OCI-LY1 (cell line): ENCODE data around the gene PPP1R17.

Experiments used
- H2AFZ ChIP-seq: fragments of 200-600 bp; sonication (generic), shearing (Covaris generic); 2 replicates; pipeline ENCODE4 v1.6.0; 2014; ENCODE audit warnings: antibody characterized with exemption, mild to moderate bottlenecking, low read length
- H3F3A ChIP-seq: fragments of 200-600 bp; sonication (generic), shearing (Covaris generic); 2 replicates; pipeline ENCODE4 v1.6.0; 2014; ENCODE audit warnings: mild to moderate bottlenecking, antibody characterized with exemption, low read length, moderate library complexity; ENCODE audit not compliant: insufficient read depth
- H3K27ac ChIP-seq: fragments of 200-600 bp; sonication (generic); 2 replicates; pipeline ENCODE4 v1.5.1; 2014; ENCODE audit warnings: low read length, mixed run types, mild to moderate bottlenecking, low read depth; ENCODE audit not compliant: poor library complexity, severe bottlenecking
- H3K27me3 ChIP-seq: fragments of 200-600 bp; sonication (generic); 2 replicates; pipeline ENCODE4 v1.6.0; 2014; ENCODE audit warnings: antibody characterized with exemption, mild to moderate bottlenecking, low read length, moderate library complexity; ENCODE audit not compliant: insufficient read depth
- H3K36me3 ChIP-seq: fragments of 200-600 bp; sonication (generic); 2 replicates; pipeline ENCODE4 v1.6.1; 2014; ENCODE audit warnings: mild to moderate bottlenecking, antibody characterized with exemption, low read length, moderate library complexity, mixed read lengths; ENCODE audit not compliant: insufficient read depth
- H3K4me1 ChIP-seq: fragments of 200-600 bp; sonication (generic); 2 replicates; pipeline ENCODE4 v1.5.1; 2014; ENCODE audit warnings: mild to moderate bottlenecking, low read length, moderate library complexity; ENCODE audit not compliant: insufficient read depth, severe bottlenecking
- H3K4me2 ChIP-seq: fragments of 200-600 bp; sonication (generic), shearing (Covaris generic); 2 replicates; pipeline ENCODE4 v1.6.1; 2014; ENCODE audit warnings: low read length
- H3K4me3 ChIP-seq: fragments of 200-600 bp; sonication (generic); 2 replicates; pipeline ENCODE4 v1.5.1; 2014; ENCODE audit warnings: low read length, low read depth, mild to moderate bottlenecking, mixed read lengths; ENCODE audit not compliant: poor library complexity, severe bottlenecking
- H3K79me2 ChIP-seq: fragments of 200-600 bp; shearing (Covaris generic); 2 replicates; pipeline ENCODE4 v1.6.1; 2016; ENCODE audit warnings: mixed run types, low read length, mixed read lengths; ENCODE audit not compliant: insufficient read depth
- H3K9ac ChIP-seq: fragments of 200-600 bp; sonication (generic), shearing (Covaris generic); 2 replicates; pipeline ENCODE4 v1.6.1; 2014; ENCODE audit warnings: mild to moderate bottlenecking, low read length, mixed read lengths
- H3K9me2 ChIP-seq: fragments of 200-600 bp; sonication (generic), shearing (Covaris generic); 2 replicates; pipeline ENCODE4 v1.6.1; 2014; ENCODE audit warnings: low read depth, mild to moderate bottlenecking, low read length, mixed read lengths
- H3K9me3 ChIP-seq: fragments of 200-600 bp; shearing (Covaris generic); 2 replicates; pipeline ENCODE4 v1.6.1; 2014; ENCODE audit warnings: low read length, mixed read lengths
- H4K20me1 ChIP-seq: fragments of 200-600 bp; sonication (generic), shearing (Covaris generic); 2 replicates; pipeline ENCODE4 v1.6.0; 2016; ENCODE audit warnings: mild to moderate bottlenecking, low read length; ENCODE audit not compliant: insufficient read depth
- EZH2 ChIP-seq: fragments of 200-600 bp; sonication (generic), shearing (Covaris generic); IDR thresholded peaks from 2 replicates; pipeline ENCODE4 v1.8.0; 2017; ENCODE audit warnings: borderline replicate concordance, mixed run types, mild to moderate bottlenecking, antibody characterized with exemption, low read length, moderate library complexity, mixed read lengths
- TF ChIP-seq, protein P1 (sequence below): fragments of 200-600 bp; sonication (generic), shearing (Covaris generic); IDR thresholded peaks from 2 replicates; pipeline ENCODE4 v1.5.1; 2017; ENCODE audit warnings: mild to moderate bottlenecking, antibody characterized with exemption, low read length, moderate library complexity, mixed read lengths

Gene PPP1R17

DNA sequence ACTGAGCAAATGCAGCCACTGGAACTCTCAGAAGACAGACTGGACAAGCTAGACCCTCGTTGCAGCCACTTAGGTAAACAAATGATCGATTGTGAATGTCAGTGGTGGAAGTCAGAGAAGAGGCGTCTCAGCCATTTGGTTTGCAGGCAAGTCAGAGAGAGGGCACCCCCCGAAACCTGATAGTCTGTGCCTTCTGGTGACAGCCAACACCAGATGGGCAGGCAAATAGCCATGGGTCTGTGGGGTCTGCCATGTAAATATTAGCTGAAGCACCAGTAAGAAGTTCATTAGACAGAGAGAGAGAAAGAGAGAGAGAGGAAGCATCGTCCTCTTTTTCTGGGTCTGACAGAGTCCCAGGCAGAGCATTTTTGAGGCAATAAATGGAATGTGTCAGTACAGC lies 5.4 kb downstream of the PPP1R17 start:
- Histone ChIP-seq H3K36me3 (no peaks in the 10 kb centered on the region), H3K9me2 (no peaks in the 10 kb centered on the region), H3K27ac (no peak overlapping the region), H3F3A (no peaks in the 10 kb centered on the region), H3K27me3 (no peaks in the 10 kb centered on the region), H4K20me1 (no peaks in the 10 kb centered on the region), H3K79me2 (no peaks in the 10 kb centered on the region), H3K9ac (no peak overlapping the region), H3K4me1 (no peaks in the 10 kb centered on the region), H3K4me2 (no peak overlapping the region), H2AFZ (no peak overlapping the region), H3K9me3 (no peaks in the 10 kb centered on the region), H3K4me3 (no peak overlapping the region)
- TF ChIP-seq, protein P1, sequence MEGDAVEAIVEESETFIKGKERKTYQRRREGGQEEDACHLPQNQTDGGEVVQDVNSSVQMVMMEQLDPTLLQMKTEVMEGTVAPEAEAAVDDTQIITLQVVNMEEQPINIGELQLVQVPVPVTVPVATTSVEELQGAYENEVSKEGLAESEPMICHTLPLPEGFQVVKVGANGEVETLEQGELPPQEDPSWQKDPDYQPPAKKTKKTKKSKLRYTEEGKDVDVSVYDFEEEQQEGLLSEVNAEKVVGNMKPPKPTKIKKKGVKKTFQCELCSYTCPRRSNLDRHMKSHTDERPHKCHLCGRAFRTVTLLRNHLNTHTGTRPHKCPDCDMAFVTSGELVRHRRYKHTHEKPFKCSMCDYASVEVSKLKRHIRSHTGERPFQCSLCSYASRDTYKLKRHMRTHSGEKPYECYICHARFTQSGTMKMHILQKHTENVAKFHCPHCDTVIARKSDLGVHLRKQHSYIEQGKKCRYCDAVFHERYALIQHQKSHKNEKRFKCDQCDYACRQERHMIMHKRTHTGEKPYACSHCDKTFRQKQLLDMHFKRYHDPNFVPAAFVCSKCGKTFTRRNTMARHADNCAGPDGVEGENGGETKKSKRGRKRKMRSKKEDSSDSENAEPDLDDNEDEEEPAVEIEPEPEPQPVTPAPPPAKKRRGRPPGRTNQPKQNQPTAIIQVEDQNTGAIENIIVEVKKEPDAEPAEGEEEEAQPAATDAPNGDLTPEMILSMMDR: no peak
- TF ChIP-seq EZH2: no peak

DNA sequence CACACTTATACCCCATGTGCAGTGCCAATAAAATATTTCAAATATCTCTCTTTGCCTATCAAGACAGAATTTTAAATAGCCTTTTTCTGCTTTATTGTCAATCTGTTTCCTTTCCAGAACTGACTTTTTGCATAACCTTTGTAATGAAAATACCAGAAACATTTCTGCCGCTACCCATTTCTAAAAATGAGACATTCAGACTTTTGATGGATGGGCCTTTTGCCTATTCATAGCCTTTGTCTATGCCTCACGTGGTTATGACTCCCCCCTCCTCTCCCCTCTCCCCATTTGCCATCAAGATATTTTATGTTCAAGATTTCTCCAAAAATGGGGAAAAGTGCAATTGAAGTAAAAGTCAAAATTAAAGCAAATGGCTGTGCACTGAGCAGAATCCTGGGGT lies 5.9 kb downstream of the PPP1R17 start:
- Histone ChIP-seq H3K79me2 (no peaks in the 10 kb centered on the region), H2AFZ (no peak overlapping the region), H3K9ac (no peak overlapping the region), H3K36me3 (no peaks in the 10 kb centered on the region), H3F3A (no peaks in the 10 kb centered on the region), H3K9me2 (no peaks in the 10 kb centered on the region), H4K20me1 (no peaks in the 10 kb centered on the region), H3K4me3 (no peak overlapping the region), H3K9me3 (no peaks in the 10 kb centered on the region), H3K27me3 (no peaks in the 10 kb centered on the region), H3K4me1 (no peaks in the 10 kb centered on the region), H3K27ac (no peak overlapping the region), H3K4me2 (no peak overlapping the region)
- TF ChIP-seq, protein P1: no peak
- no peak for TF ChIP-seq EZH2

DNA sequence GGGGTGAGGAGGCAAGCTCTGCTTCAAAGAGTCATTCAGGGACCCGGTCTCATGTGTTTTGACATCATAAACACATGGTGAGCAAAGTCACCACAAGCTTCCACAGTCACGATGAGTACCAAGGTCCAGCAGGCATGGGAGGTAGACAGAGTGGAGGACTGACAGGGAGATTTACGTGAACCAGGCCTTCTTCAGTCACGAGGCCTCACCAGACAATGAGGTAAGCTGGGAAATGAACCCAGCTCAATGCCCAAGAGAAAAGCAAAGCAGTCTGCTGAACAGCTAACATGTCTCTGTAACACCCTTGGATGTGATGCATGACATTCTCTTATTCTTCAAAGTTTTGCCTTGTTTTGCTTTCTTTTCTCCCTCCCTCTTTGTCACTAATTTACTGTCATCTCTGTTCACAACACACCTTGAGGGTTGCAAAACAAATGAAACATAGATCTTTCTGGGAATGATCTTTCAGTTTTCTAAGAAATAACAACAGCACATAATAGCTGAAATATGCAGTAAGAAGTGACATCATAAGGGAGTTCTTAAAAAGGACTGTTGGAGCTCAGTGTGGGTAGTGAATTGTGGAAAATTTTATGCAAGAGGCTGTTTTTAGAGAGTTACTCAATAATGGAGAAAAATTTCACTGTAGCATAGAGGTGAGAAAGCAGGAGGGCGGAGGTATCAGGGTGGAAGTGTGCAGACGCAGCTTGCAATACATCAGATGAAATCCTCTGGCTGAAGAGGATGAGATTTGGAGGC lies 9.0 kb downstream of the PPP1R17 start:
- Histone ChIP-seq H3F3A (no peaks in the 10 kb centered on the region), H3K27me3 (no peaks in the 10 kb centered on the region), H3K36me3 (no peaks in the 10 kb centered on the region), H3K4me3 (no peak overlapping the region), H3K27ac (no peak overlapping the region), H2AFZ (no peak overlapping the region), H4K20me1 (no peaks in the 10 kb centered on the region), H3K9ac (no peak overlapping the region), H3K9me2 (no peaks in the 10 kb centered on the region), H3K4me2 (no peak overlapping the region), H3K9me3 (no peaks in the 10 kb centered on the region), H3K79me2 (no peaks in the 10 kb centered on the region), H3K4me1 (no peaks in the 10 kb centered on the region)
- TF ChIP-seq, protein P1: no peak
- TF ChIP-seq EZH2: no peak
